Ovary (tissue), 9 donors: ENCODE data around the gene C12orf76. TPM values are rescaled to one million over a fixed set of nuclear protein-coding genes. Genes with fewer than 3 reads are reported as not detected.

Source experiments
- DNase-seq, 5 donors: peaks; one replicate each; pipeline ENCODE4 v3.0.0-alpha.2; 2019 to 2020
- H3K27ac ChIP-seq, 2 donors: fragments of 200-600 bp; one replicate each; pipeline versions ENCODE4 v1.5.1 to v1.8.0; 2019 to 2022
- H3K27me3 ChIP-seq: fragments of 200-600 bp; one replicate; pipeline ENCODE4 v1.8.0; 2022
- H3K36me3 ChIP-seq: fragments of 200-600 bp; sonication (generic); one replicate; pipeline ENCODE4 v1.5.1; 2019
- H3K4me1 ChIP-seq: one replicate; pipeline ENCODE4 v1.8.1; 2013; ENCODE audit warnings: mild to moderate bottlenecking, moderate library complexity; ENCODE audit not compliant: insufficient read depth
- H3K4me3 ChIP-seq: fragments of 200-600 bp; sonication (generic); one replicate; pipeline ENCODE4 v1.5.1; 2017
- H3K9me3 ChIP-seq, 2 donors: fragments of 200-600 bp in 1 of 2; sonication (generic) in 1 of 2; one replicate each; pipeline versions ENCODE4 v1.5.1 to v1.8.1; 2013 to 2019; ENCODE audit warnings: mild to moderate bottlenecking in 1 of 2, moderate library complexity in 1 of 2
- CTCF ChIP-seq, 3 donors: fragments of 450-650 bp in 2 of 3; fragments of 200-600 bp in 1 of 3; IDR thresholded peaks; one replicate each; pipeline versions ENCODE4 v1.5.1 to v1.8.0; 2016 to 2022; ENCODE audit warnings: antibody characterized with exemption in 3 of 3, mild to moderate bottlenecking in 1 of 3
- EP300 ChIP-seq: sonication (generic); formaldehyde crosslinking; IDR thresholded peaks from one replicate; pipeline ENCODE4 v1.6.1; 2017; ENCODE audit warnings: antibody characterized with exemption
- POLR2A ChIP-seq: fragments of 450-650 bp; IDR thresholded peaks from one replicate; pipeline ENCODE4 v1.6.1; 2017; ENCODE audit warnings: antibody characterized with exemption, mild to moderate bottlenecking, moderate library complexity
- WGBS, 3 donors: extraction: QIAGEN DNeasy Blood & Tissue Kit in 1 of 3; methylation state at CpG; one replicate each; pipeline versions ENCODE4 v1.1.5 to v1.1.7; 2013 to 2017; 5-methylcytosine and 5-hydroxymethylcytosine counted together
- intact Hi-C, 4 donors: fragments of 100-400 bp; cut with DNase I; formaldehyde crosslinking; loops; one replicate each; pipeline versions ENCODE4 v1.11.0 to v1.15.1; 2022 to 2023
- polyA plus RNA-seq, 2 donors: library from polyadenylated mRNA; stranded (reverse); fragments of 200-250 nt in 1 of 2; fragments of 350-450 nt in 1 of 2; fragmentation: Illumina TruSeq in 1 of 2; extraction: RNeasy Lipid Tissue Mini Kit (QIAGEN cat#74804) in 1 of 2; gene quantifications; one replicate each; pipeline ENCODE4 v1.2.3, GENCODE V29; 2013 to 2014
- total RNA-seq, 7 donors: library from RNA; depleted of rRNA in 2 of 7; stranded (reverse); fragments of >200 nt in 2 of 7; fragmentation: NEBNext Ultra II Directional in 3 of 7; extraction: Animal tissue kit (Norgen Biotek cat#: 25700) in 3 of 7; gene quantifications; one replicate each; pipeline versions ENCODE4 v1.1.0 to v1.2.4, GENCODE V29; 2016 to 2023
- donor health status: DM: no; HTN: no; CAD: no; lungs with moderate emphysema.
- donor health status: DM: no; HTN: no; CAD: no.
- donor health status: Bipolar disorder and iron deficiency.
- donor health status: DM: yes; HTN: yes; CAD: no.
- donor health status: DM: no; HTN: no; CAD: no.
- donor health status: DM: yes; HTN: yes; CAD: no.

C12orf76 gene
- total and polyA plus RNA-seq, 9 donors: 11.6 to 24.9 (median 15.7) TPM

GRCh38 chr12:110005319-110005973 is 42.9 kb downstream of the C12orf76 start:
- 89 to 93% (median 92%) methylated on average over 7 of the region's 7 CpGs for WGBS, 3 donors
- intact Hi-C loops: no loop called here
- DNase-seq: no peak
- Histone ChIP-seq H3K27ac (no peak overlapping the region), H3K4me1 (peaks cover 3% of the 10 kb centered on the region), H3K4me3 (no peak overlapping the region), H3K9me3 (no peaks in the 10 kb centered on the region), H3K36me3 (no peaks in the 10 kb centered on the region), H3K27me3 (no peaks in the 10 kb centered on the region)
- TF ChIP-seq POLR2A (no peak), CTCF (IDR thresholded peaks at IDR 0.05) (no peak), EP300 (no peak)

GRCh38 chr12:110004598-110004997 is 43.7 kb downstream of the C12orf76 start:
- 75 to 78% (median 76%) methylated on average over 4 of the region's 4 CpGs for WGBS, 3 donors
- Histone ChIP-seq H3K36me3 (no peaks in the 10 kb centered on the region), H3K4me3 (no peak overlapping the region), H3K27me3 (no peaks in the 10 kb centered on the region), H3K27ac (no peak overlapping the region), H3K4me1 (peaks cover 5% of the 10 kb centered on the region), H3K9me3 (no peaks in the 10 kb centered on the region)
- TF ChIP-seq EP300 (no peak), POLR2A (no peak), CTCF (IDR thresholded peaks at IDR 0.05) (no peak)
- intact Hi-C loops: no loop called here
- no peak for DNase-seq

- 84 to 88% (median 87%) methylated on average over 8 of the region's 8 CpGs for WGBS, 3 donors
- intact Hi-C loops: no loop called here
- Histone ChIP-seq H3K4me3 (no peak overlapping the region), H3K9me3 (no peaks in the 10 kb centered on the region), H3K27ac (no peak overlapping the region), H3K27me3 (no peaks in the 10 kb centered on the region), H3K36me3 (no peaks in the 10 kb centered on the region), H3K4me1 (peaks cover 7% of the 10 kb centered on the region)
- no peak for DNase-seq
- TF ChIP-seq EP300 (no peak), POLR2A (no peak)
Observed at GRCh38 chr12:110002676-110003515, 45.4 kb downstream of the C12orf76 start.

- no peak overlapping the region for H3K27ac ChIP-seq
- no peak for DNase-seq
- no peaks in the 10 kb centered on the region for H3K27me3 ChIP-seq
- TF ChIP-seq CTCF (IDR thresholded peaks at IDR 0.05) (no peak), EP300 (no peak), POLR2A (no peak)
- H3K9me3 ChIP-seq: no peaks in the 10 kb centered on the region
- H3K4me3 ChIP-seq: no peak overlapping the region
- WGBS, 3 donors: 62 to 86% (median 74%) methylated on average over 4 of the region's 4 CpGs
- no peaks in the 10 kb centered on the region for H3K36me3 ChIP-seq
- intact Hi-C loops: no loop called here
- H3K4me1 ChIP-seq: peaks cover 7% of the 10 kb centered on the region
Observed at GRCh38 chr12:110001596-110001995, 46.7 kb downstream of the C12orf76 start.
